Activated naive CD4-positive, alpha-beta T cell treated with anti-CD3 and anti-CD28 coated beads for 36 hours (primary cell): ENCODE results near the gene VSIG10L2. TPM values are rescaled to one million over a fixed set of nuclear protein-coding genes. Genes with fewer than 3 reads are reported as not detected.

ENCODE experiments used
- CTCF ChIA-PET: fragments of 350-600 bp; sonication (Branson Sonifier 250); formaldehyde crosslinking; loops from one replicate; lab custom pipeline; 2021; ENCODE audit warnings: antibody characterized with exemption; lab: Charles Lee
- DNase-seq: peaks from one replicate; pipeline ENCODE4 v3.0.0-alpha.2; 2020
- H3K27ac Mint-ChIP-seq: one replicate; pipeline ENCODE4 v1.8.0; 2021; ENCODE audit warnings: mild to moderate bottlenecking, mixed read lengths
- H3K27me3 Mint-ChIP-seq: one replicate; pipeline ENCODE4 v1.8.0; 2021; ENCODE audit warnings: low read depth, mixed read lengths
- H3K36me3 Mint-ChIP-seq: one replicate; pipeline ENCODE4 v1.8.0; 2021; ENCODE audit warnings: low read depth, mixed read lengths
- H3K4me1 Mint-ChIP-seq: one replicate; pipeline ENCODE4 v1.8.0; 2021; ENCODE audit warnings: low read depth, mixed read lengths
- H3K4me3 Mint-ChIP-seq: one replicate; pipeline ENCODE4 v1.8.0; 2021; ENCODE audit warnings: mild to moderate bottlenecking, moderate library complexity, mixed read lengths
- H3K9me3 Mint-ChIP-seq: one replicate; pipeline ENCODE4 v1.8.0; 2021; ENCODE audit warnings: mixed read lengths
- intact Hi-C: fragments of 100-400 bp; cut with micrococcal nuclease; formaldehyde crosslinking; loops from one replicate; pipeline ENCODE4 v1.15.1; 2023
- total RNA-seq, 2 experiments: library from RNA; stranded (reverse); gene quantifications; one replicate each; pipeline ENCODE4 v1.2.3, GENCODE V29; 2021

The VSIG10L2 gene
- total RNA-seq, 2 experiments from 2014 or later: not detected

DNA sequence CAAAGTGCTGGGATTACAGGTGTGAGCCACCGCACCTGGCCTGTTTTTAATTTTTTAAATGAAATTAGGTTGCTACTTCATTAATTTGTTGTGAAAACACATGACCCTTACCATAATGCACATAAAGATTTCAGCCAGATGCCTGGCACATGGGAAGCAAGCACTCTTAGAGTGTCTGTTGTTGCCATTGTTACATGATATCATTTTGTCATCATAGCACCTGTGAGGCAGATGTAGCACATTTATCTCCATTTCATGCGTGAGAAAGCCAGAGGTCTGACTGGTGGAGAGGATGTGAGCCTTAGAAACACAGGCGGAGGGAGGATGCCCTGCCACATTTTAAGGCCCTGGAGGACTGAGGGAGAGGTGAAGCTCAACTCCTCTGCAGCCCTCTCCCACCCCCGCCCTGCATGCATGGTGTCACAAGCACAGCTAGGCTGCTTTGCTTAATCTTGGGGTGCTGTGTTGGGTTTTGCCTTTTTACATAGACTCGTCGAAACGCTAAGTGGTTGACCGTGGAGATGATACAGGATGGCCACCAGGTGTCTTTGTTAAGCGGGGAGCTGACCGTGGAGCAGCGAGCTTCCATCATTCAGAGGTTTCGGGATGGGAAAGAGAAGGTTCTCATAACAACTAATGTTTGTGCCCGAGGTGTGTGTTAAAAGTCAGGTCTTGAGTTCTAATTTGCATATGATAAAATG is 27.6 kb upstream of the VSIG10L2 start:
- no peak for DNase-seq
- Mint-ChIP-seq H3K27ac (no peak overlapping the region), H3K4me1 (no peaks in the 10 kb centered on the region), H3K9me3 (no peaks in the 10 kb centered on the region), H3K27me3 (peaks cover 12% of the 10 kb centered on the region), H3K36me3 (no peaks in the 10 kb centered on the region), H3K4me3 (no peak overlapping the region)
- intact Hi-C loops: no loop called here
- CTCF ChIA-PET: interaction anchor here (0.6 to 1.0 kb wide), 2 partner anchors 8 to 450 kb away, joined by 3 to 5 read pairs; no protein-coding TSS in a partner anchor

DNA sequence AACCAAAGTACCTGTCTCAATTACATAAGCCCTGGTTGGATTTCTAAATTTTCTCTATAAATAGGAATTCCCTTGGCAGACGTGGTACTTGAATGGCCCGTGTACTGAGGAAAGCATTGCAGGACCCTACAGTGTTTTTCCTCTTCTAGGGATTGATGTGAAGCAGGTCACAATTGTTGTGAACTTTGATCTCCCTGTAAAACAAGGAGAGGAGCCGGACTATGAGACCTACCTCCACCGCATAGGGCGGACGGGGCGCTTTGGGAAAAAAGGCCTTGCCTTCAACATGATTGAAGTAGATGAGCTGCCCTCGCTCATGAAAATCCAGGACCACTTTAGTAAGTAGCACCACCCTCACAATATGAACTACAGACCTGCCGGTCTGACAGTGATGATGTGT is 24.8 kb upstream of the VSIG10L2 start:
- no peak overlapping the region for H3K4me3 Mint-ChIP-seq
- no peak overlapping the region for H3K27ac Mint-ChIP-seq
- peaks cover 12% of the 10 kb centered on the region for H3K27me3 Mint-ChIP-seq
- H3K9me3 Mint-ChIP-seq: no peaks in the 10 kb centered on the region
- no peak for DNase-seq
- no peaks in the 10 kb centered on the region for H3K4me1 Mint-ChIP-seq
- intact Hi-C loops: loop anchor here (5.0 kb wide), 1 partner anchor 201 kb away; no protein-coding TSS in a partner anchor
- H3K36me3 Mint-ChIP-seq: no peaks in the 10 kb centered on the region
- CTCF ChIA-PET: interaction anchor here (1.0 to 2.0 kb wide), 3 partner anchors 18 to 560 kb away, joined by 3 to 13 read pairs (median 3); no protein-coding TSS in a partner anchor

DNA sequence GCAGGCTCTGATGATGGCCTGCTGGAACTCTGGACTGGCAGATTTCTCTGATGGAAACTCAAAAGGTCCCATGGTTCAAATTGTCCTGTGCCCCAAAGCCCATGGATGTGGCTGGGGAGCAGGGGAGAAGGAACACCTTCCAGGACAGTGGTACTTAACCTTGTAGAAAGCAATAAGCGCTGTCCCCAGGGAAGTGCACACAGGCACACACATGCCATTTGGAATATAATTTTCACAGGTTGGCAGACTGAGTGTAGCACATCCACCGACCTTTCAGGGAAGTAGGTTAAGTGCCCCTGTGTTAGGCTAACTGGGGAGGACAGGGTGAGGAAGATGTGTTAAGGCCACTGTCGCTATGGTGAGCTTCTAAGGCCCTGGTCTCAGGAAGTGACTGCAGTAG is 23.7 kb upstream of the VSIG10L2 start:
- CTCF ChIA-PET: interaction anchor here (0.6 to 2.0 kb wide), 6 partner anchors 14 to 272 kb away, joined by 3 to 13 read pairs (median 3); partner anchors contain the start of gene CDON
- H3K9me3 Mint-ChIP-seq: no peaks in the 10 kb centered on the region
- H3K4me1 Mint-ChIP-seq: no peaks in the 10 kb centered on the region
- H3K4me3 Mint-ChIP-seq: no peak overlapping the region
- no peaks in the 10 kb centered on the region for H3K36me3 Mint-ChIP-seq
- no peak for DNase-seq
- no peak overlapping the region for H3K27ac Mint-ChIP-seq
- H3K27me3 Mint-ChIP-seq: peaks cover 12% of the 10 kb centered on the region
- intact Hi-C loops: loop anchor here (5.0 kb wide), 1 partner anchor 200 kb away; no protein-coding TSS in a partner anchor

DNA sequence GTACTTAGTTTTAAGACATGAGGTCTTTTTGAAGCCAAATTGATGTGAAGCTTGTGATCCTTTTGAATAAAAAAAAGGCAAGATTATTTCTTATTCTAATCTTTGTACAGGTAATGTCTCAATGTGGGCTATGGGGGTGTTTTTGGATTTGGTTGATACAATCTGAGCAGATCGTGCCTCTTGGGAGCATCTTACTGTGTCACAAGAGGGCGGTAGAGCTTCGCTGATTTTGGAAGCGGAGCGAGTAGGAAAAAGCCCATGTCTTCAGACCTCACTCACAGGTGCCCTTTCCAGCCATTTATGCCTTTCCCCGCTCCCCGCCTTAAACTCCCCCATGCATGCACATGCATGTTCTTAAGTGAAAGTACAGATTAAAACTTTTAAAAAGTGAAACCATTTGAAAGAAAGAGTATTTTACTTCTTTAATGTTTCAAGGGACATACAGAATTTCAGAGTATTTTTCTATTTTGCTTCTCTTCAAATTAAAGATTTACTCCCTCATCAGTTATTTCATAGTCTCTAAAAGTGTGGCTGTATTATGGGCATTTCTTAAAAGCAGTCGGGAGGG is 22.7 kb upstream of the VSIG10L2 start:
- no peaks in the 10 kb centered on the region for H3K4me1 Mint-ChIP-seq
- peaks cover 9% of the 10 kb centered on the region for H3K27me3 Mint-ChIP-seq
- intact Hi-C loops: loop anchor here (1.0 to 5.0 kb wide), 5 partner anchors 19 to 1067 kb away; no protein-coding TSS in a partner anchor
- H3K9me3 Mint-ChIP-seq: no peaks in the 10 kb centered on the region
- CTCF ChIA-PET: interaction anchor here (0.6 to 2.0 kb wide), 15 partner anchors 10 to 327 kb away, joined by 3 to 13 read pairs (median 4); partner anchors contain the start of genes CDON and PUS3
- H3K36me3 Mint-ChIP-seq: no peaks in the 10 kb centered on the region
- no peak overlapping the region for H3K4me3 Mint-ChIP-seq
- H3K27ac Mint-ChIP-seq: no peak overlapping the region
- peak; percentile 75 for DNase-seq

DNA sequence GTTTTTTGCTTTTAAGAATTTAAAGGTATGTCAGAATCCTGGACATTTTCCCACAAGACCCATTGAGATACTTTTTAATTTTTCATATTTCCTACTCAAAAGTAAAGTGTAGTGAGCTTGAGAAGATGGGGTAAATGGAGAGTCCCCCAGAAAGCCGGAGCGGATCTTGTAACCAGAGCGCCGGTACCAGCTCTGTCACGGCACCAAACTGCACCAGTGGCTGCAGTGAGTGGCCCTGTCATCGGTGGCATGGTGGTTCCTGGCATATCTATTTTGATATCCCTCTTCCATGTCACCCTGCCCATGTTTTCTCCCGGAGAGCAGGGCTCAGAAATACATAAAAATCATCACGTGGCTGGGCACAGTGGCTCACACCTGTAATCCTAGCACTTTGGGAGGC is 22.2 kb upstream of the VSIG10L2 start:
- CTCF ChIA-PET: interaction anchor here (0.7 to 1.3 kb wide), 9 partner anchors 11 to 326 kb away, joined by 3 to 8 read pairs (median 4); no protein-coding TSS in a partner anchor
- Mint-ChIP-seq H3K27ac (no peak overlapping the region), H3K9me3 (no peaks in the 10 kb centered on the region), H3K36me3 (no peaks in the 10 kb centered on the region), H3K4me1 (no peaks in the 10 kb centered on the region), H3K4me3 (no peak overlapping the region), H3K27me3 (peaks cover 6% of the 10 kb centered on the region)
- intact Hi-C loops: loop anchor here (1.0 to 5.0 kb wide), 5 partner anchors 19 to 1067 kb away; no protein-coding TSS in a partner anchor
- DNase-seq: no peak

DNA sequence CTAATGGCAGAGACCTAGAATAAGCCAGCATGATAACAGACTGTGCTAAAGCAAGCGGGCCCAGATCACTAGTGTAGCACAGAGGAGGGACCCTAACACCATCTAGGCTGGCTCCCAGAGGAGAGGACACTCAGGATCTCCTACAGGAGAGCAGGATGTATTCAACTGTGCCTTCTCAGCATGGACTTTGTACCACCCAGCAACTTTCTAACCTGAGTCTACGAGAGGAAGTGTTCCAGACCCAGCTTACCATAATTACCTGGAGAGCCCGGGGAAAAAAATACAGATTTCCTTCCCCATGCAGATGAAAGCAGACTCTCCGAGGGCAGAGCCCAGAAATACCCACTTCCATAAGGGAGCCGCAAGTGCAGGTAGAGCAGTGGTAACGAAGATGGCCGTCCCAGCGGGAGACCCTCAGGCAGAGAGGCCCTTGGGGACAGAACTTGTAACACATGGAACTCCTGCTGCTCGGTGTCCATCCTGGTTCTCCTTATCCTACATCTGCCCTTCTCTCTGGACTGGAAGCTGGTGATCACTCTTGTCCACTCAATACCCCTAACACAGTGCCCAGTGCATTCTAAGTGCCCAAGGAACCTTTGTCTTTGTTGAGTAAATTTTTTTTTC is 21.3 kb upstream of the VSIG10L2 start:
- H3K27ac Mint-ChIP-seq: no peak overlapping the region
- no peaks in the 10 kb centered on the region for H3K4me1 Mint-ChIP-seq
- H3K9me3 Mint-ChIP-seq: no peaks in the 10 kb centered on the region
- no peak overlapping the region for H3K4me3 Mint-ChIP-seq
- H3K27me3 Mint-ChIP-seq: peaks cover 4% of the 10 kb centered on the region
- CTCF ChIA-PET: interaction anchor here (1.1 to 1.6 kb wide), 3 partner anchors 10 to 269 kb away, joined by 4 to 8 read pairs (median 8); no protein-coding TSS in a partner anchor
- no peak for DNase-seq
- no peaks in the 10 kb centered on the region for H3K36me3 Mint-ChIP-seq
- intact Hi-C loops: loop anchor here (5.0 kb wide), 1 partner anchor 198 kb away; no protein-coding TSS in a partner anchor

DNA sequence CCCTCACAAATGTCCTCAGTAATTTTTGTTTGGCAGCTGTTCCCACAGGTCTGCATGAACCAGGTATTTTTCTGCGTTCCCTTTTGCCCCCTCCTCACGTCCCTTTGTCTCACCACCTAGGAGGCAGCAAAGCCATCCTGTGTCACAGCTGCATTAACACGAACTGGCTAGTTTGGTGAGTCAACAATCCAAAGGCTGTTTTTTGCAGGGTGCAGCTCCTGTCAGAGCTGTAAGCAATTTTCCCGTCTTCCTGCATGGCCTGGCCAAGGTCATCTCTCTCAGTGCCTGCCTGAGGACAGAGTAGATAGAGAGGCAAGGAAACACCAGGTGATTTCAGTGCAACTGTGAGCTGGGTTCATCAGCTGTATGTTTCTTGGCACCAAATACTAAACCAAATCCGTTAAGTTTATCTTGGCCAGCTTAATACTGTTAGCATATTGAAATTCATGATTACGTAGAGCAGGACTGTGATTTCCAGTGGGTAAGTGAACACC is 20.6 kb upstream of the VSIG10L2 start:
- Mint-ChIP-seq H3K9me3 (no peaks in the 10 kb centered on the region), H3K27me3 (peaks cover 4% of the 10 kb centered on the region), H3K36me3 (no peaks in the 10 kb centered on the region), H3K27ac (no peak overlapping the region), H3K4me3 (no peak overlapping the region), H3K4me1 (no peaks in the 10 kb centered on the region)
- CTCF ChIA-PET: interaction anchor here (1.6 kb wide), 1 partner anchor 269 kb away, joined by 8 read pairs; no protein-coding TSS in a partner anchor
- intact Hi-C loops: no loop called here
- no peak for DNase-seq

DNA sequence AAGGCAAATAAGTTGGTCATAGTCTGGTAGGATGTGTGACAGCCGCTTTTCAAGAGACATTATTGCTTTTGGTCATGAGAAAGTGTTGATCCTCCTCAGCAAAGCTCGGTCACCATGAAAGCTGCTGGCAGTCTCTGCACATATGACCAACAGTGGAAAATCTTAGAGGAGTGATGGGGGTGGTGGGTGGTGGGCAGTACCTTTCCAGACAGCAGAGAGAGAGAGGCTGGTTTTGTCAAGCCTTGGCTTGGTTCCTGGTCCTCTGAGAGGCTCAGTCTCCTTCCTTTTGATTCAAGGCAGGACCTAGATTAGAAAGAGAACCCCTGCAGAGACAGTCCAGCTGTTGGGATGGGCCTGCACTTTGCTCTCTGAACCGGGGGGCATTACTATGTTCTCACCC is 20.0 kb upstream of the VSIG10L2 start:
- H3K9me3 Mint-ChIP-seq: no peaks in the 10 kb centered on the region
- no peaks in the 10 kb centered on the region for H3K4me1 Mint-ChIP-seq
- no peaks in the 10 kb centered on the region for H3K36me3 Mint-ChIP-seq
- no peak for DNase-seq
- H3K4me3 Mint-ChIP-seq: no peak overlapping the region
- CTCF ChIA-PET: interaction anchor here (1.6 kb wide), 1 partner anchor 268 kb away, joined by 8 read pairs; no protein-coding TSS in a partner anchor
- intact Hi-C loops: no loop called here
- no peak overlapping the region for H3K27ac Mint-ChIP-seq
- H3K27me3 Mint-ChIP-seq: peaks cover 2% of the 10 kb centered on the region

DNA sequence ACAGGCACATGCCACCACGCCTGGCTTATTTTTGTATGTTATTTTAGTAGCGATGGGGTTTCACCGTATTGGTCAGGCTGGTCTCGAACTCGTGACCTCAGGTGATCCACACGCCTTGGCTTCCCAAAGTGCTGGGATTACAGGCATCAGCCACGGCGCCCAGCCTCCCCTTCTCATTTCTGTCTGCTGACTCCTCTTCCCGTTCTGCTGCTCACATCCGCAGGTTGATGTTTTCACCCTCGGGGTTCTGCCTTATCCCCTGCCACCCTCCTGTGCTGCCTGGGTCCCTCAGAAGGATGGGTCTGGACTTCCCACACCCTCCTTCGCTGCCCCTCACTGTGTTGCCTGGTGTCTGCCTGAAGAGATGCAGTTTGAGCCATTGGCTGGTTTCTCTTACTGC is 19.2 kb upstream of the VSIG10L2 start:
- Mint-ChIP-seq H3K27me3 (peaks cover 2% of the 10 kb centered on the region), H3K9me3 (no peaks in the 10 kb centered on the region), H3K27ac (no peak overlapping the region), H3K4me1 (no peaks in the 10 kb centered on the region), H3K4me3 (no peak overlapping the region), H3K36me3 (no peaks in the 10 kb centered on the region)
- intact Hi-C loops: no loop called here
- CTCF ChIA-PET: interaction anchor here (1.3 kb wide), 1 partner anchor 9 kb away, joined by 5 read pairs; no protein-coding TSS in a partner anchor
- no peak for DNase-seq

DNA sequence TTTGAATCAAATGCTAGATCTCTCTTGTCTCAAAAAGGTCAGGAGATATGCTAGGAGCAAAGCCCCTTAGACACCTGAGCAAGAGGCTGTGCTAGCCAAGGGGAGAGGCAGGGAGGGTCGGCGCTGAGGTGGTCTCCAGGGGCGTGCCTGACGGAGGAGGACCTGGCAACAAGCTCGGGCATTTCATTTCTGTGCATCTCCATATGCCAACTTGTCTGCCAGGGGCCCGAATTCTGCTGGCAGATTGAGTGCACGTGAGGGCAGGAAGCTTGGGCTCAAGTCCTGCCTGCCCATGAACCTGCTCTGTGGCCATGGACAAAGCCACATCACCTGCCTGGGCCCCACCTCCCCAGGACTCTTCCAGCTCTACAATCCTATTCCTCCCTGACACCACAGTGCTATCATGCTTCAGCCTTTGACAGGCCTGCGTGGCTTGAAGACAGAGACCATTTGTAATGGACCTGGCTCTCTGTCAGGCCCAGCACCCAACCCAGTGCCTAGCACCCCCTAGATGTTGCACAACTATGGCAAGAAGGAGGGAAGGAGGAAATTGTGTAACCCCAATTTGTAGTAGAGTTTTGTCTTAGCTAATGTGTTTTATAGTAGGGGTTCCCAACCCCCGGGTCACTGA is 16.3 kb upstream of the VSIG10L2 start:
- Mint-ChIP-seq H3K27me3 (peaks cover 2% of the 10 kb centered on the region), H3K4me3 (no peak overlapping the region), H3K4me1 (no peaks in the 10 kb centered on the region), H3K36me3 (no peaks in the 10 kb centered on the region), H3K27ac (no peak overlapping the region), H3K9me3 (no peaks in the 10 kb centered on the region)
- DNase-seq: no peak
- CTCF ChIA-PET: no interaction called here
- intact Hi-C loops: no loop called here

DNA sequence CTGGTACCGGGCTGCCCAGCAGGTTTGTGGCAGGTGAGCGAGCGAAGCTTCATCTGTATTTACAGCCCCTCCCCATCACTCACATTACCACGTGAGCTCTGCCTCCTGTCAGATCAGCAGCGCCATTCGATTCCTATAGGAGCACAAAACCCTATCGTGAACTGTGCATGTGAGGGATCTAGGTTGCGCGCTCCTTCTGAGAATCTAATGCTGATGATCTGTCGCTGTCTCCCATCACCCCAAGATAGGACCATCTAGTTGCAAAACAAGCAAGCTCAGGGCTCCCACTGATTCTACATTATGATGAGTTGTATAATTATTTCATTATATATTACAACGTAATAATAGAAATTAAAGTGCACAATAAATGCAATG is 15.8 kb upstream of the VSIG10L2 start:
- Mint-ChIP-seq H3K4me3 (no peak overlapping the region), H3K9me3 (no peaks in the 10 kb centered on the region), H3K36me3 (no peaks in the 10 kb centered on the region), H3K27me3 (peaks cover 2% of the 10 kb centered on the region), H3K4me1 (no peaks in the 10 kb centered on the region), H3K27ac (no peak overlapping the region)
- DNase-seq: no peak
- intact Hi-C loops: no loop called here
- CTCF ChIA-PET: interaction anchor here (0.6 to 1.1 kb wide), 2 partner anchors 20 to 264 kb away, joined by 3 to 4 read pairs; no protein-coding TSS in a partner anchor
